Measurements from ENCODE around the gene IGSF3.
A peak's percentile ranks its signal among the peaks of the same experiment; 100 is the strongest.

The IGSF3 gene

DNA sequence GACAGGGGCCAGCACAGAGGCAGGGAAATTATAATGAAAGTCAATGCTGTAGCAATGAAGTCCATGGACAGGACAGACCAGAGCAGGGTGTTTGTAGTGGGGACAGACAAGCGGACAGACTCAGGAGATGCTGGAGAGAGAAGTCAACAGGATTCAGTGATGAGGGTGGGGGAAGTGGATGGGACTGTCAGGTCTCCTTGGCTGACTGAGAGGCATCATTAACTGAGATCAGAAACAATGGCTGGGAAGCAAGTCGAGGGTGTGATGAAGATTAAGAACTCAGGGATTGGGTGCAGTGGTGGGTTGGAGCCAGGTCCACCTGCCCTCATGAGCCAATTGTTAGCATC is 122.2 kb downstream of the IGSF3 start:
- TF ChIP-seq MAX (IDR thresholded peaks at IDR 0.05; ENCODE audit: low read depth, low read length) (no peak), POLR2A (IDR thresholded peaks at IDR 0.05; ENCODE audit: extremely low read depth, insufficient read length) (no peak), MYC (IDR thresholded peaks at IDR 0.05; ENCODE audit: low read depth, low read length) (no peak)
- TF ChIP-seq, protein P1, sequence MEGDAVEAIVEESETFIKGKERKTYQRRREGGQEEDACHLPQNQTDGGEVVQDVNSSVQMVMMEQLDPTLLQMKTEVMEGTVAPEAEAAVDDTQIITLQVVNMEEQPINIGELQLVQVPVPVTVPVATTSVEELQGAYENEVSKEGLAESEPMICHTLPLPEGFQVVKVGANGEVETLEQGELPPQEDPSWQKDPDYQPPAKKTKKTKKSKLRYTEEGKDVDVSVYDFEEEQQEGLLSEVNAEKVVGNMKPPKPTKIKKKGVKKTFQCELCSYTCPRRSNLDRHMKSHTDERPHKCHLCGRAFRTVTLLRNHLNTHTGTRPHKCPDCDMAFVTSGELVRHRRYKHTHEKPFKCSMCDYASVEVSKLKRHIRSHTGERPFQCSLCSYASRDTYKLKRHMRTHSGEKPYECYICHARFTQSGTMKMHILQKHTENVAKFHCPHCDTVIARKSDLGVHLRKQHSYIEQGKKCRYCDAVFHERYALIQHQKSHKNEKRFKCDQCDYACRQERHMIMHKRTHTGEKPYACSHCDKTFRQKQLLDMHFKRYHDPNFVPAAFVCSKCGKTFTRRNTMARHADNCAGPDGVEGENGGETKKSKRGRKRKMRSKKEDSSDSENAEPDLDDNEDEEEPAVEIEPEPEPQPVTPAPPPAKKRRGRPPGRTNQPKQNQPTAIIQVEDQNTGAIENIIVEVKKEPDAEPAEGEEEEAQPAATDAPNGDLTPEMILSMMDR (IDR thresholded peaks at IDR 0.05; ENCODE audit: low read depth, low read length), result no peak
- no peak for DNase-seq (ENCODE audit: low read depth)
- H3K4me3 ChIP-seq (ENCODE audit: low read depth, low read length), result no peak overlapping the region

DNA sequence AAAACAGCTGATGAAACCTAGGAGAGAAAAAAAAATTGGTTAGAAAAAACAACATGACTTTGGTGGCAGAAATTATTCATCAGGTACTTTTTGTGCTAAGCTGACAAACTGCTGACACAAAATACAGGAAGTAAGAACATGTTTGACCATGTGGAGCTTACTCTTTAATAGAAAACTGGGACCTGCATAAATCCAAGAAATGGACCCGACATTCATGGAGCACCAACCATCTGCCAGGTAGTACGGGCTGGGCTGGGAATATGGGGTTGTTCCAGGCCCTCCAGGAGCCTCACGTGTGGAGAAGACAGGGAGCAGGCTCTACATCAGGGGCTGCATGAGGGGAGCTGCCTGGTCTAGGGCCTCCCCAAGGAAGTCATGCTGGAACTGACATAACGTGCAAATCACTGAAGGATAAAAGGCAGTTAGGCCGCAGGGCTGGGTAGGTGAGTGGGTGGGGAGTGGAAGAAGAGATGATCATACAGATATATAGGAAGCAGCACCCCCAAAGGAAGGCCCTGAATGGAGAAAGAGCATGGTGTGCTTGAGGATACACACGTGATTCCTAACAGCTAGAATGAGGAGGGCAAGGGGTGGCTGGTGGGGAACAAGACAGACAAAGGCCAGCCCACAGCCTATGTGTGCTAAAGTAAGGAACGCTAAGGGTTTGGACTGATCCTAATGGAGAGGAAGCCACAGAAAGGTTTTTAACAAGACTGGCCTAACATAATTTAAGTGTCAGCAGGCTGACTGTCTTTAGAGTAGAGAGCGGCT is 122.8 kb downstream of the IGSF3 start:
- DNase-seq (ENCODE audit: low read depth), result no peak
- TF ChIP-seq MYC (IDR thresholded peaks at IDR 0.05; ENCODE audit: low read depth, low read length), result no peak
- no peak for TF ChIP-seq POLR2A (IDR thresholded peaks at IDR 0.05; ENCODE audit: extremely low read depth, insufficient read length)
- no peak for TF ChIP-seq MAX (IDR thresholded peaks at IDR 0.05; ENCODE audit: low read depth, low read length)
- TF ChIP-seq, protein P1 (IDR thresholded peaks at IDR 0.05; ENCODE audit: low read depth, low read length), result no peak
- no peak overlapping the region for H3K4me3 ChIP-seq (ENCODE audit: low read depth, low read length)

DNA sequence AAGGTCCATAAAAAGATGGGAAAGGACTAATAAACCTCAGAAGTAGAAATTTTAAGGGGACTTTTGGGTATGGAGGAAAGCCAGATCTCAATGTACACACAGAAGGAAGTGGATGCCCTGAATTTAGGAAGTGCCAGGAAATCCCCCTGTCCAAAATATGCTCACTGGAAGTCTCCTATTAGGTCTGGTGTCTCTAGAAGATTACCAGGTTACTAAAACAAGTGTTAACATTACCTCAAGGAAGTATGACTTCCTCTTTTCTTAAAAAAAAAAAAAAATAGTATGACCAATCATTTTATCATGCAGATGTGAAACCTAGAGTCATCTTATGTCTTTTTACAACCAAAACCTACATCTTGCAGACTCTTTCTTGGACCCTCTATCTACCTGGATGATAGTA is 127.4 kb downstream of the IGSF3 start:
- TF ChIP-seq, protein P1 (IDR thresholded peaks at IDR 0.05; ENCODE audit: low read depth, low read length), result no peak
- TF ChIP-seq MYC (IDR thresholded peaks at IDR 0.05; ENCODE audit: low read depth, low read length) (no peak), POLR2A (IDR thresholded peaks at IDR 0.05; ENCODE audit: extremely low read depth, insufficient read length) (no peak), MAX (IDR thresholded peaks at IDR 0.05; ENCODE audit: low read depth, low read length) (no peak)
- peak; percentile 29 for DNase-seq (ENCODE audit: low read depth)
- no peak overlapping the region for H3K4me3 ChIP-seq (ENCODE audit: low read depth, low read length)

GRCh38 chr1:116538544-116538943 is 129.0 kb downstream of the IGSF3 start:
- H3K4me3 ChIP-seq (ENCODE audit: low read depth, low read length), result no peak overlapping the region
- no peak for DNase-seq (ENCODE audit: low read depth)
- TF ChIP-seq MYC (IDR thresholded peaks at IDR 0.05; ENCODE audit: low read depth, low read length), result no peak

- no peak for DNase-seq (ENCODE audit: low read depth)
- no peak for TF ChIP-seq MAX (IDR thresholded peaks at IDR 0.05; ENCODE audit: low read depth, low read length)
- TF ChIP-seq MYC (IDR thresholded peaks at IDR 0.05; ENCODE audit: low read depth, low read length), result no peak
- TF ChIP-seq POLR2A (IDR thresholded peaks at IDR 0.05; ENCODE audit: extremely low read depth, insufficient read length), result no peak
- TF ChIP-seq, protein P1 (IDR thresholded peaks at IDR 0.05; ENCODE audit: low read depth, low read length), result no peak
- H3K4me3 ChIP-seq (ENCODE audit: low read depth, low read length), result no peak overlapping the region
Observed at GRCh38 chr1:116537898-116538297, 129.6 kb downstream of the IGSF3 start.

DNA sequence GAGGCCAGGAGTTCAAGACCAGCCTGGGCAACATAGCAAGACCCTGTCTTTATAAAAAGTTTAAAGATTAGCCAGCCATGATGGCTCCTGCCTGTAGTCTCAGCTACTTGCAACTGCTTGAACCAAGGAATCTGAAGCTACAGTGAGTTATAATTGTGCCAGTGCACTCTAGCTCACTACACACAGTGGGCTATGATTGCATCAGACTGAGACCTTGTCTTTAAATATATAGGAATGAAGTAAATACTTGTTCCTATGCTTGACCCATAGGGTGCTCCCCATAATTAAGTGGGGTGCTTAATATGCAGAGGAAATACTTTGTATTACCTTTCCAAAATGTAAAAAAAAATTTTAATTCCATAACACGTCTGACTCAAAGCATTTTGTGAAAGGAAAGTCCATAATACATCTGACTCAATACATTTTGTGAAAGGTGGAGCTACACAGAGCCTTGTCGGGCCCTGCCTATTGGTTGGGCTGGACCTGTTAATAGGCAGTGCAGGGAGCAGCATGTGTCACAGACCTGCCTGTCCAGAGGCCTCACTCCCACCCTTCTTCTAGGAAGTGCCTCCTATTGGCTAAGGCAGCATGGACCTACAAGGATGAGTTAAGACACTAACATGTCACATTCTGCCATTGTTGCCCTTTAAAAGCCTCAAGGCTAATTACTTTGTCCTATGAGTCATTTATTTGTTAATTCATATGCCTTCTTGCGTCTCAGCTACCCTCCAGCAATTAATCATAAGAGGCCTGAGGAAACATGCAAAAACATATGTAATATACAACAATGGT is 130.3 kb downstream of the IGSF3 start:
- H3K4me3 ChIP-seq (ENCODE audit: low read depth, low read length), result no peak overlapping the region
- DNase-seq (ENCODE audit: low read depth), result peak; percentile 45
- no peak for TF ChIP-seq POLR2A (IDR thresholded peaks at IDR 0.05; ENCODE audit: extremely low read depth, insufficient read length)
- no peak for TF ChIP-seq MYC (IDR thresholded peaks at IDR 0.05; ENCODE audit: low read depth, low read length)
- TF ChIP-seq, protein P1 (IDR thresholded peaks at IDR 0.05; ENCODE audit: low read depth, low read length), result no peak
- TF ChIP-seq MAX (IDR thresholded peaks at IDR 0.05; ENCODE audit: low read depth, low read length), result no peak
